ENCODE results near the gene ZNF205. TPM values are rescaled to one million over a fixed set of nuclear protein-coding genes. Genes with fewer than 3 reads are reported as not detected.
"Not testable (repeated sequence)": the region's sequence is repeated elsewhere in the genome, so short reads cannot be mapped to it uniquely, and the experiment has no call there.

The ZNF205 gene
- total RNA-seq, 1 donor from 2014 or later, result 22.8 TPM

GRCh38 chr16:3073448-3073847, 38.9 kb upstream of the ZNF205 start:
- Mint-ChIP-seq H3K4me1 (ENCODE audit: unreplicated experiment) (peaks cover 13% of the 10 kb centered on the region), H3K4me3 (ENCODE audit: unreplicated experiment) (no peak overlapping the region), H3K27me3 (ENCODE audit: unreplicated experiment) (peaks cover 5% of the 10 kb centered on the region), H3K36me3 (ENCODE audit: low read depth, unreplicated experiment) (peaks cover 26% of the 10 kb centered on the region), H3K9me3 (ENCODE audit: unreplicated experiment) (no peaks in the 10 kb centered on the region), H3K27ac (ENCODE audit: unreplicated experiment) (no peak overlapping the region)
- no peak for DNase-seq (ENCODE audit: low spot score)
- TF ChIP-seq, protein P1, sequence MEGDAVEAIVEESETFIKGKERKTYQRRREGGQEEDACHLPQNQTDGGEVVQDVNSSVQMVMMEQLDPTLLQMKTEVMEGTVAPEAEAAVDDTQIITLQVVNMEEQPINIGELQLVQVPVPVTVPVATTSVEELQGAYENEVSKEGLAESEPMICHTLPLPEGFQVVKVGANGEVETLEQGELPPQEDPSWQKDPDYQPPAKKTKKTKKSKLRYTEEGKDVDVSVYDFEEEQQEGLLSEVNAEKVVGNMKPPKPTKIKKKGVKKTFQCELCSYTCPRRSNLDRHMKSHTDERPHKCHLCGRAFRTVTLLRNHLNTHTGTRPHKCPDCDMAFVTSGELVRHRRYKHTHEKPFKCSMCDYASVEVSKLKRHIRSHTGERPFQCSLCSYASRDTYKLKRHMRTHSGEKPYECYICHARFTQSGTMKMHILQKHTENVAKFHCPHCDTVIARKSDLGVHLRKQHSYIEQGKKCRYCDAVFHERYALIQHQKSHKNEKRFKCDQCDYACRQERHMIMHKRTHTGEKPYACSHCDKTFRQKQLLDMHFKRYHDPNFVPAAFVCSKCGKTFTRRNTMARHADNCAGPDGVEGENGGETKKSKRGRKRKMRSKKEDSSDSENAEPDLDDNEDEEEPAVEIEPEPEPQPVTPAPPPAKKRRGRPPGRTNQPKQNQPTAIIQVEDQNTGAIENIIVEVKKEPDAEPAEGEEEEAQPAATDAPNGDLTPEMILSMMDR (IDR thresholded peaks at IDR 0.05; ENCODE audit: unreplicated experiment), result no peak

GRCh38 chr16:3074860-3075522, 37.4 kb upstream of the ZNF205 start:
- no peaks in the 10 kb centered on the region for H3K9me3 Mint-ChIP-seq (ENCODE audit: unreplicated experiment)
- H3K27ac Mint-ChIP-seq (ENCODE audit: unreplicated experiment), result no peak overlapping the region
- peaks cover 28% of the 10 kb centered on the region for H3K36me3 Mint-ChIP-seq (ENCODE audit: low read depth, unreplicated experiment)
- TF ChIP-seq, protein P1 (IDR thresholded peaks at IDR 0.05; ENCODE audit: unreplicated experiment), result no peak
- peaks cover 3% of the 10 kb centered on the region for H3K27me3 Mint-ChIP-seq (ENCODE audit: unreplicated experiment)
- H3K4me1 Mint-ChIP-seq (ENCODE audit: unreplicated experiment), result peaks cover 13% of the 10 kb centered on the region
- H3K4me3 Mint-ChIP-seq (ENCODE audit: unreplicated experiment), result no peak overlapping the region
- no peak for DNase-seq (ENCODE audit: low spot score)

DNA sequence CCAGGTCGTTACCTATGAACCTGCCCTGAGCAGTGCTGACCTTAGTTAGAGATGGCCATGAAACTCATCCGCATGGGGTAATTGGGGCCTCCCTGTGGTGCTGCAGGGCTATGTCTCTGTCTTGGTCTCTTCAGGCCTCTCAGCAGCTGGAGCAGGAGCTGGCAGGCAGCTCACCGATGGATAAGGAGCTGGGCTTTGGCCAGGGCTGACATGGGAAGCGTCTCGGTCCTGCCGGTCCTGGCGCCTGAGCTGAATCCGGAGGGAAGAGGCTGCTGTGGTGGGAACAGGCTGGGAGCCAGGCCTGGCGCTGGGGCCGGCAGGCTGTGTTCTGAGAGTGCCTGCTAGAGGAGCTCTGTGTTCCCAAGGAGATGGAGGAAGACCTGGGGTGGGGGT, 36.9 kb upstream of the ZNF205 start:
- TF ChIP-seq, protein P1 (IDR thresholded peaks at IDR 0.05; ENCODE audit: unreplicated experiment), result no peak
- H3K27me3 Mint-ChIP-seq (ENCODE audit: unreplicated experiment), result peaks cover 3% of the 10 kb centered on the region
- H3K9me3 Mint-ChIP-seq (ENCODE audit: unreplicated experiment), result no peaks in the 10 kb centered on the region
- H3K27ac Mint-ChIP-seq (ENCODE audit: unreplicated experiment), result no peak overlapping the region
- DNase-seq (ENCODE audit: low spot score), result no peak
- H3K4me1 Mint-ChIP-seq (ENCODE audit: unreplicated experiment), result peaks cover 13% of the 10 kb centered on the region
- no peak overlapping the region for H3K4me3 Mint-ChIP-seq (ENCODE audit: unreplicated experiment)
- peaks cover 25% of the 10 kb centered on the region for H3K36me3 Mint-ChIP-seq (ENCODE audit: low read depth, unreplicated experiment)

DNA sequence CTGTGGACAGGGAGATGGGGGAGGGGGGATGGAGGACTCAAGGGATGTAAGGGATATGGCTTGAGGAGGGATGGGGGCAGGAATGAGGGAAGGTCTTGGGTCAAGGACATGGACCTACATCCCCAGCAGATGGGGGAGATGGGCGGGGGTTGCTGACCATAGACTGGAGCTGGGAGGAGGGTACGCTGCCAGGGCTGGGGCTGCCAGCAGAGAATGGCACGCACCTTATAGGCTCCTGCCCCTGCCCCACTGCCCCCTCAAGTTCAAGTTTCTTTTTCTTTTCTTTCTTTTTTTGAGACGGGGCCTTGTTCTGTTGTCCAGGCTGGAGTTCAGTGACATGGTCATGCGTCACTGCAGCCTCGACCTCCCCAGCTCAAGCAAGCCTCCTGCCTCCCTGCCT, 36.4 kb upstream of the ZNF205 start:
- H3K4me1 Mint-ChIP-seq (ENCODE audit: unreplicated experiment), result peaks cover 13% of the 10 kb centered on the region
- DNase-seq (ENCODE audit: low spot score); H3K4me3 Mint-ChIP-seq (ENCODE audit: unreplicated experiment); H3K9me3 Mint-ChIP-seq (ENCODE audit: unreplicated experiment); H3K27me3 Mint-ChIP-seq (ENCODE audit: unreplicated experiment); H3K27ac Mint-ChIP-seq (ENCODE audit: unreplicated experiment): not testable (repeated sequence)
- peaks cover 25% of the 10 kb centered on the region for H3K36me3 Mint-ChIP-seq (ENCODE audit: low read depth, unreplicated experiment)

DNA sequence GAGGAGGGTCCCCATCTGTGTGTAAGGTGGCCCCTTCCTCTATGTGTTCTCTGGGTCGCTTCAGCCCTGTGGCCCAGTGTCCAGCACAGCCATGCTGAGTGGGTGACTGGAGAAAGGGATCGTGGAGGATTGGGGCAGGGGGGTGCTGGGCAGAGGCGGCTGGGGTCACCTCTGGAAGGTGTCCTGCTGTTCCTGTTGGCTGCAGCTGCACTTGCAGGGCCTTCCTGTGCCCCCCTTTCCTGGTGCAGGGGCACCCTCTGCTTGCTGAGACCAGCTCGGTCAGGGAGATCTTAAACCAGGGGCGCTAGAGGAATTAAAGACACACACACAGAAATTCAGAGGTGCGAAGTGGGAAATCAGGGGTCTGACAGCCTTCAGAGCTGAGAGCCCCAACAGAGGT, 35.8 kb upstream of the ZNF205 start:
- H3K4me3 Mint-ChIP-seq (ENCODE audit: unreplicated experiment), result no peak overlapping the region
- DNase-seq (ENCODE audit: low spot score), result no peak
- no peaks in the 10 kb centered on the region for H3K9me3 Mint-ChIP-seq (ENCODE audit: unreplicated experiment)
- peaks cover 13% of the 10 kb centered on the region for H3K4me1 Mint-ChIP-seq (ENCODE audit: unreplicated experiment)
- peaks cover 25% of the 10 kb centered on the region for H3K36me3 Mint-ChIP-seq (ENCODE audit: low read depth, unreplicated experiment)
- no peak overlapping the region for H3K27ac Mint-ChIP-seq (ENCODE audit: unreplicated experiment)
- TF ChIP-seq, protein P1 (IDR thresholded peaks at IDR 0.05; ENCODE audit: unreplicated experiment), result no peak
- peaks cover 3% of the 10 kb centered on the region for H3K27me3 Mint-ChIP-seq (ENCODE audit: unreplicated experiment)
